ENCODE results near the gene KIAA1958. TPM values are rescaled to one million over a fixed set of nuclear protein-coding genes. Genes with fewer than 3 reads are reported as not detected.

KIAA1958 gene
- total and polyA plus RNA-seq, 2 of the 8 experiments (the other 6 are each of a cell fraction or from before 2014, with no cell fraction given) = 11.4 to 43.8 TPM

GRCh38 chr9:112555844-112556482 lies 69.3 kb downstream of the KIAA1958 start (continued):
- TF ChIP-seq CTCF (IDR thresholded peaks at IDR 0.05; ENCODE audit: control extremely low read depth in 1 of 3, insufficient read depth in 1 of 3, low read depth in 1 of 3, low read length in 3 of 3) (no peak), SRF (IDR thresholded peaks at IDR 0.05; ENCODE audit: low read depth, low read length) (no peak), JUN (IDR thresholded peaks at IDR 0.05; ENCODE audit: low read depth, low read length) (no peak), POU5F1 (IDR thresholded peaks at IDR 0.05; ENCODE audit: low read depth, low read length) (no peak), SIX5 (IDR thresholded peaks at IDR 0.05; ENCODE audit: low read depth, low read length) (no peak), SAP30 (IDR thresholded peaks at IDR 0.05; ENCODE audit: insufficient read depth, insufficient replicate concordance, low read length) (no peak), NRF1 (IDR thresholded peaks at IDR 0.05; ENCODE audit: low read depth, low read length) (no peak), ATF2 (IDR thresholded peaks at IDR 0.05; ENCODE audit: low read length) (no peak), HDAC6 (IDR thresholded peaks at IDR 0.05; ENCODE audit: low read depth, low read length) (no peak), CHD2 (IDR thresholded peaks at IDR 0.05; ENCODE audit: low read length) (no peak)

All from H1 (cell line).